NCI-H1105 treated with DMSO at 0.1 percent for 48 hours (cell line): ENCODE results near the gene C16orf96.
A peak's percentile ranks its signal among the peaks of the same experiment; 100 is the strongest.

Source experiments
- DNase-seq: peaks from one replicate; lab custom pipeline; 2025; lab: John Stamatoyannopoulos, UW

Gene C16orf96

GRCh38 chr16:4601036-4601863 lies 45.1 kb downstream of the C16orf96 start:
- peak; percentile 48 for DNase-seq

GRCh38 chr16:4601864-4602186 lies 45.7 kb downstream of the C16orf96 start:
- DNase-seq, result no peak

DNA sequence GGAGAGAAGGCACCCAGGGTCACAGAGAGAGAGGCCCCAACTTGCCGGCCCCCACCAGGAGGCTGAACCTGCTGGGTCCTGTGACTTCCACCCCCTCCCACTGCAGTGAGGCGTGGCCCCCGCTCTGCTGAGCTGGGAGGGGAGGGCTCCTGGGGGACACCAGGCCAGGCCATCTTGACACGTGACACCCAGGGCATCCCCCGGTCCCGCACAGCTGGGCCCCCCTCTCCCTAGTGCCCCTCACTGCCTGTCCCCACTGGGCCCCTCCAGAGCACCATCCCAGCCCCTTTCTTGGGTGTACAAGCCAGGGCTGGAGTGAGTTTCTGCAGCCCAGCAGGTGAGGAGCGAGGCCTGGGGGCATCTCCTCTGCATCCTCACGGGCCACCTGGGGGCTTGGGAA lies 46.2 kb downstream of the C16orf96 start:
- no peak for DNase-seq

GRCh38 chr16:4603624-4604170 lies 47.6 kb downstream of the C16orf96 start:
- no peak for DNase-seq

DNA sequence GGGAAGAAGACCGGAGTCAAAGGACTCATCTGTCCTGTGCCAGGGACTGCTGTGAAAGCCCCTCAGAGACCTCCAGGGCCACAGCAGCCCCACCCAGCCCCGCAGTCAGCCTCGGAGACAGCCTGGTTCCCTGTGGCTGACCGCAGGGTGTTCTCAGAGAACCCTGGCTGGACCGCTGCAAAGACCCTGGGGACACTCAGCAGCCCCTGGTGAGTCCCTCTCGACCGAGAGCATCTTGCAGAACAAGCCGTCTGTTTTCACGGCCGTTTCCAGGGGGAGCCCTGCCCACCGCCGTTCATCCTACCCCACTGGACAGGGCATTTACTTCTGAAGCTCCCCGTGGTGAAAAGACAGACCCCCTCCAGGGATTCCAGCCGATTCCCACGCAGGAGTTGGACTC lies 48.3 kb downstream of the C16orf96 start:
- no peak for DNase-seq

DNA sequence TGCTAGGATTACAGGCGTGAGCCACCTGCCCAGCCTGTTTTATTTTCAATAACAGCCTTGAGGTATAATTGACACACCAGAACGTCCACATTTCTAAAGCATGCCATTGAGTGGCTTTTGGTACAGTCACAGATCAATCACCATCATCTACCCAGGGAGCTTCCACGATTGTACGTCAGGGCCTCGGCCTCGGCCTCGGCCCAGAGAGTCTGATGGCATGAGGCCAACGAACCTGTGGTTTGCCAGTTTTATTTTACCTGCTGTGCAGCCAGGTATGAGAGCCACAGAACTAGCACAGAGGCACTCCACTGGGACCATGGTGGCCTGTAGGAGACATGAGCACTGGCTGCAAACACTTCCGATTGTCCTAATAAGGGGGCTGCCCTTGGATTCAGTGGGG lies 50.2 kb downstream of the C16orf96 start:
- no peak for DNase-seq

DNA sequence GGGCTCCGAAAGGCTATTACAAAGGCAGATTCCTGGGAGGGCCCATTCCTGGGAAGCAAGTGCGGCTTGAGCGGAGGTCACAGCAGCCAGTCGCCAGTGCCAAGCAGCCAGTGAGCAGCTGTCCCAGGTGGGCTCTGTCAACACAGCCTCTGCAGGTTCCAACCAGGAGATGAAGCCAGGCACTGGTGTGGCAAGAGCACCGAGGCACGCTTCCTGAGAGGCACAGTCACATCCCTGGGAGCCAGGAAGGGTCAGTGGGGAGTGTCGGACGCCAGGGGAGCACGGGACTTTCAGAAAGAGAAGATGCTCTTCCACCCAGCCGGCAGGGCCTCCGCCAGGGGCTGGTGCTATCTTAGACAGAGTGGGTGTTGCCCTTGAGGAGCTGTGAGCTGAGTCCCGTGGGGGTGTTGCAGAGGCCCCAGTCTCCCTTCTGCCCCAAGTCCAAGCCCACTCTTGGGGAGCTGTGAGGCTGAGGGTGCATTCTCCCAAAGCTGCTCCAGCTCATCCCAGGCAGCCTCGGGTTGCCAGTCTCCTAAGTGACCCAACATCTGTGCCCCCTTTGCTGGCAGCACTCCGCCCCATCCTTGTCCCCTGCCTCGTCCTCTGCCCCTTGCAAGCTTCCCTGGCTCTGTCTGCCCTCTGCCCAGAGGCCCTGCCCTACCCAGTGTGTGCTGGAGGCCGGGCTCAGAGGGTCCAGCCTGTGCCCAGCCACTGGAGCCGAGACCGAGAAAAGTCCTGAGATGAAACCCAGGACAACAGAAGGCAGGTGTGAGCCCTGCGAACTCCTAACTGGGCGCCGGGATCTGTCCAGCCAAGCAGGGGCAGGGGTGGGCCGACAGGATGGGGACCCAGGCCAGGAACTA lies 51.9 kb downstream of the C16orf96 start:
- DNase-seq, result no peak

- DNase-seq, result no peak
Measured at GRCh38 chr16:4608704-4608980, 52.5 kb downstream of the C16orf96 start.

GRCh38 chr16:4609200-4610010 lies 53.3 kb downstream of the C16orf96 start:
- DNase-seq, result no peak

DNA sequence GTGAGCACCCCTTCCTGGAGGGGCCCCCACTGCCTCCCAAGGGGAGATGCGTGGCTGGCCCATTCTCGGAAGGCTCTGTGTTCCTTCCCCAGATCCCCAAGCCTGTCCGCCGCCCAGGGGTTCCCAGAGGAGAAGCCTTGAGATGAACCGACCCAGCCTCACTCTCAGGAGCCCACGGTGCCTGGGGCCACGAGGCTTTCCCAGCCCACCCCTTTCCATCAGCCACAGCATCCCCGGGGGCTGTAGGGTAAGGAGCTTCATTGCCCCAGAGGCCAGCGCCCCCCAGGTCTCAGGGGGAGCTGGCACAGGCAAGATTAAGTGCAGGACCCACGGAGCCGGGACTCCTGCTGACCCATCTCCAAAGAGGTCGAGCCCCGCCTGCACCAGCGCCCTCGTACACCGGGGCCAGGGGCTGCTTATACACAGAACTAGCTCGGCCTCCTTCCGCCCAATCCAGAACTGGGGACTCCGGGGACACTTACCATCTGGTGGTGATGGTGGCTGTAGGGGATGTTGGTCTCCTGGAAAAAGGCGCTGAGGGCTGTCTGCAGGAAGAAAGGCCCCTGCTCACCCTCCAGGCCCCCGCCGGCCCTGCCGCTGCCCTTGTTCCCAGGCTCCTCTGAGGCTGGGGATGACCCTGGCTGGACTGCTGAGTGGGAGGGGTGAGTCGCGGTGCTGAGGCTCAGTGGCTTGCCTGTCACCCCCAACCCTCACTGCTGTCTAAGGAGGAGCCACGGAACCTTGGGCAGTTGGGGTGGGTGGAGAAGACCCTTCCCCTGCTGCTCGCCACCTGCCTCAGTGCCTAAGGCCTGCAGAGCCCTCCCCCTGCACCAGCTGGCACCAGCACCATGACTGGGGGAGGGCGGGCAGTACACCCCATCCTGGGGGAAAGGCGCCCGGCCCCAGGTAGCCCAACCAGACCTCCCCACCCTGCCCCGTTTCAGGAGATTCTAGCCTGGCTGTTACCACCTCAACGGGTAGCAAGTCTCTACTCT lies 54.2 kb downstream of the C16orf96 start:
- no peak for DNase-seq

DNA sequence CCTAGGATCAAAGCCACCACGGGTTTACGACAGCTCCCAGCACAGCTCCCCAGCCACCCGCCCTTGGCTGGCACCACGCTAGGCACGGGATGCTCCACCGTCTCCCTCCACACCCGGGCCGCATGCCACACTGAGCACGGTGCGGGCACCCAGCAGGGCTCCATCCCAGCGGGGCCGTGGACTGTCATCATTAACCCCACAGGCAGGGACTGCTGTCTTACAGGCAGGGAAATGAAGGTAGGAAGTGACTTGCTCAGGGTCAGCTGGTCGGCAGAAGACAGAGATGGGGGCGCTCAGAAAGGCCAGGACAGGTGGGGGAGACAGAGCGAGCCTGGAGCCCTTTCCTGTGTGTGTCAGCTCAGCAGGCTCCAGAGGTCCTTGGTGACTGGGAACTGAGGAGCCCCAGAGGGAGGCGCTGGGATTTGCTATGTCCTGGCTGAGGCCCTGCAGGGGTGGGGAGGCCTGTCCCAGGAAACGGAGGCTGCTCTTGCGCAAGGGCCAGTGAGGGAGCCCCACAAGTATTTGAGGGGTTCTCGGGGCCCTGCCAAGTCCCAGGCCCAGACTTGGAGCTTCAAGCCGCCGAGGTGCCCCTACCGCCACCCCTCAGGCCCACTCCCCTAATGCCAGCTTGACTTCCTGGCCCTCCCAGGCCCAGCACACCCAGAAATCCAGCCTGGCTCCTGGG lies 55.3 kb downstream of the C16orf96 start:
- no peak for DNase-seq

DNA sequence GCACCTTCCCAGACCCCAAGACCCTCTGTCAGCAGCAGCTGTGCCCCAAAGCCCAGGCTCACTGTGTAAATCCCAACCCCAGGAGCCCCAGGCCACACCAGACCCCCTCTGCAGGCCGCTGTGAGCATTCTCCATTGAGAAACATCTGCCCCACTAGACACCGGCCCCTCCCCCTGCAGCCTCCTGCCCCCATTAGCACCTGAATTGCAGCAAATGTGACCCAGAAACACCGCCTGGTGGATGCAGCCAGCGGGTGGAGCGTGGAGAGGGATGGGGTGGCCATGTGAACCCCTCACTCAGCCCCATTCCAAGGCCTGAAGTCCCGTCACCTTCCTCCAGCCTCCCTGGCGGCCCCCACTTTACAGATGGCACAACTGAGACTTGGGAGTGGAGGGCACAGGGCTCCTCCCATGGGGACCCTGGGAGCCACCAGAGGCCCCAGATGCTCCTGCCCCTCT lies 56.4 kb downstream of the C16orf96 start:
- DNase-seq, result no peak

GRCh38 chr16:4612977-4613635 lies 57.0 kb downstream of the C16orf96 start:
- DNase-seq, result no peak

- no peak for DNase-seq
Measured at GRCh38 chr16:4613636-4614570, 57.8 kb downstream of the C16orf96 start.

GRCh38 chr16:4614571-4615383 lies 58.6 kb downstream of the C16orf96 start, which contains the start of gene UBALD1:
Gene UBALD1, minus strand, starts transcription at chr16:4614888. Its CDS starts 91 bp downstream, at chr16:4614797.
- DNase-seq, result peak; percentile 44

DNA sequence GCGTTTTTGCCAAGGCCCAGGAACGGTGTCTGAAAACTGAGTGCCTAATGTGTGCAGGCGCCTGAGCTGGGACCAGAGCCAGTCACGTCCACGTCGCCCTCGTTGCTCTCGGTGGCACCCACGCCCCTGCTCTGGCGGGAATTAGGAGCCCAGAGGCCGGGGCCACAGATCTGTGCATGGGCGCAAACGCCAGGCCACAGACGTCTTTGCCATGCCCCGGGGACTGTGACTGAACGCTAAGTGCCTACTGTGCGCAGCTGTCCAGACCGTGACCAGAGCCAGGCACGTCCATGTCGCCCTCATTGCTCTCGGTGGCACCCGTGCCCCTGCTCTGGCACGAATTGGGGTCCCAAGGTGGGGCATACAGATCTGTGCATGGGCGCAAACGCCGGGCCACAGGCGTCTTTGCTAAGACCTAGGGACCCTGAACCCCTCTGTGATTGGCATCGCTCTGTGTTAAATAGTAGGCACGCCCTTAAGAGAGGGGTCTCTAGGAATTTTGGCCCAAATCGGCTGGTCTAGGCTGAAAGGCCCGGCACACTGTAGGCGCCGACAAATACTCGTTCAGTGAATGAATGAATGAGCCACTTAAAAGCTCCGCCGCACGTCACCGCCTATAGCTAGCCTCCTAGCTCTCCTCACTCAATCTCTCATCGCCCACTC lies 59.4 kb downstream of the C16orf96 start:
- DNase-seq, result no peak
